ENCODE data around the gene LRP6.

DNA sequence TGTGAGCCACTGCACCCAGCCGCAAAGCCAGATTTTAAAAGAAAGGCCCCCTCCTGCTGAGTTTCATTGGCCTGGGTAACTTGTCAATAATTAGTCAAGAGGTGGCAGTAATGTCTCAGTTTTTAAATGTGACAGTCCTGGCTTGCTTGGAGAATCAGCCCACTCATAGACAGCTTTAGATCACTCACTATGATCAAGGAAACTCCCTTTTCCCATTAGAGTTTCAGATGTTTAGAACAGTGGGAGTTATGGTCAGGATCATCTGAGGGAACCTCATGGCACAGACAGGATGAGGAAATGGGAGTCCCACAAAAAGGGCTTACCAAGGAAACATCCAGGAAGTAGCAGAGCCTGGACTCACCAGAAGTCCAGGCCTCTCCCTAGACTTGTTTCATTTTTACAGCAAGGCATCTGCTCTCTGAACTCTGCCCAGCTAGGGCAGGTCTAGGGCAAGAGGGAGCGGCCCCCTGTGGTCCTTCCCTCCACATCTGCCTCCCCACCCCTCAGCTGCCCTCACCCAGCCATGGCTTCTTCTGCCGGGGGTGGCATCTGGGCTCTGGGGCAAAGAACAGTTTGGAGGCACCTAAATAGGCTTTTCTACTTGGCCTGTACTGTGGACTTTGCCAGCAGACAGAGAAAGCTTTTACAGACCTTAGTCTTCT is 184.9 kb downstream of the LRP6 start:
- TF ChIP-seq, protein P1, sequence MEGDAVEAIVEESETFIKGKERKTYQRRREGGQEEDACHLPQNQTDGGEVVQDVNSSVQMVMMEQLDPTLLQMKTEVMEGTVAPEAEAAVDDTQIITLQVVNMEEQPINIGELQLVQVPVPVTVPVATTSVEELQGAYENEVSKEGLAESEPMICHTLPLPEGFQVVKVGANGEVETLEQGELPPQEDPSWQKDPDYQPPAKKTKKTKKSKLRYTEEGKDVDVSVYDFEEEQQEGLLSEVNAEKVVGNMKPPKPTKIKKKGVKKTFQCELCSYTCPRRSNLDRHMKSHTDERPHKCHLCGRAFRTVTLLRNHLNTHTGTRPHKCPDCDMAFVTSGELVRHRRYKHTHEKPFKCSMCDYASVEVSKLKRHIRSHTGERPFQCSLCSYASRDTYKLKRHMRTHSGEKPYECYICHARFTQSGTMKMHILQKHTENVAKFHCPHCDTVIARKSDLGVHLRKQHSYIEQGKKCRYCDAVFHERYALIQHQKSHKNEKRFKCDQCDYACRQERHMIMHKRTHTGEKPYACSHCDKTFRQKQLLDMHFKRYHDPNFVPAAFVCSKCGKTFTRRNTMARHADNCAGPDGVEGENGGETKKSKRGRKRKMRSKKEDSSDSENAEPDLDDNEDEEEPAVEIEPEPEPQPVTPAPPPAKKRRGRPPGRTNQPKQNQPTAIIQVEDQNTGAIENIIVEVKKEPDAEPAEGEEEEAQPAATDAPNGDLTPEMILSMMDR (IDR thresholded peaks at IDR 0.05 in 2 of 3, conservative IDR thresholded peaks at IDR 0.05 in 1 of 3; ENCODE audit: control insufficient read depth in 2 of 3, extremely low read depth in 1 of 3, insufficient read depth in 1 of 3, low read depth in 3 of 3, low read length in 3 of 3), result peak; percentile 33 to 54 (median 34); a peak in 4 of 6 replicates
- TF ChIP-seq SUZ12 (IDR thresholded peaks at IDR 0.05; ENCODE audit: unreplicated experiment) (no peak), JUNB (IDR thresholded peaks at IDR 0.05) (no peak), MEF2A (IDR thresholded peaks at IDR 0.05; ENCODE audit: insufficient read depth, low read depth, low read length) (no peak), E2F8 (IDR thresholded peaks at IDR 0.05; ENCODE audit: low read depth, partially characterized antibody) (no peak), JUND (IDR thresholded peaks at IDR 0.05; ENCODE audit: low read depth, low read length) (no peak), POLR2A (IDR thresholded peaks at IDR 0.05; ENCODE audit: low read depth, low read length) (no peak), SIX5 (IDR thresholded peaks at IDR 0.05; ENCODE audit: low read depth, low read length, severe bottlenecking) (no peak), EGR1 (IDR thresholded peaks at IDR 0.05; ENCODE audit: borderline replicate concordance in 1 of 2, low read depth in 2 of 2, low read length in 2 of 2) (no peak)

Measured in GM12878 (cell line).